HG03378 (cell line): ENCODE data around the gene TPPP2.

ENCODE experiments used
- ATAC-seq: cut with Tn5 transposase; IDR thresholded peaks from one replicate; pipeline ENCODE4 v1.9.1; 2021; ENCODE audit warnings: mild to moderate bottlenecking, moderate library complexity; ENCODE audit not compliant: unreplicated experiment

The TPPP2 gene

GRCh38 chr14:21016413-21017190 lies 13.4 kb upstream of the TPPP2 start:
- ATAC-seq: no peak

- no peak for ATAC-seq
Observed at GRCh38 chr14:21017528-21018245, 12.3 kb upstream of the TPPP2 start.

GRCh38 chr14:21018286-21018685 lies 11.7 kb upstream of the TPPP2 start:
- no peak for ATAC-seq

GRCh38 chr14:21018781-21019180 lies 11.2 kb upstream of the TPPP2 start:
- no peak for ATAC-seq

GRCh38 chr14:21019366-21019765 lies 10.7 kb upstream of the TPPP2 start:
- ATAC-seq: no peak

- ATAC-seq: no peak
Observed at GRCh38 chr14:21020977-21021545, 9.0 kb upstream of the TPPP2 start.

GRCh38 chr14:21022686-21023085 lies 7.3 kb upstream of the TPPP2 start:
- ATAC-seq: no peak

GRCh38 chr14:21023174-21023573 lies 6.8 kb upstream of the TPPP2 start:
- ATAC-seq: no peak

- ATAC-seq: no peak
Observed at GRCh38 chr14:21023817-21024584, 6.0 kb upstream of the TPPP2 start.

- ATAC-seq: no peak
Observed at GRCh38 chr14:21024585-21025370, 5.2 kb upstream of the TPPP2 start, which contains the start of gene NDRG2. NDRG2 (minus strand) TSS chr14:21025061; CDS start chr14:21023315, 1,746 bp downstream.

GRCh38 chr14:21025371-21026273 lies 4.4 kb upstream of the TPPP2 start:
- no peak for ATAC-seq

GRCh38 chr14:21026274-21026987 lies 3.6 kb upstream of the TPPP2 start:
- no peak for ATAC-seq

GRCh38 chr14:21026988-21027315 lies 3.1 kb upstream of the TPPP2 start:
- no peak for ATAC-seq

- ATAC-seq: no peak
Observed at GRCh38 chr14:21030531-21030930, 514 bp downstream of the TPPP2 start.

GRCh38 chr14:21032326-21033132 lies 2.5 kb downstream of the TPPP2 start:
- ATAC-seq: no peak

- ATAC-seq: no peak
Observed at GRCh38 chr14:21033133-21033698, 3.2 kb downstream of the TPPP2 start.

GRCh38 chr14:21034707-21035106 lies 4.7 kb downstream of the TPPP2 start, which contains the start of gene RNASE13:
RNASE13 (minus strand) TSS chr14:21034807; CDS start chr14:21034288, 519 bp downstream.
- ATAC-seq: no peak

GRCh38 chr14:21036751-21037150 lies 6.7 kb downstream of the TPPP2 start:
- no peak for ATAC-seq
